K562 (cell line): Measurements from ENCODE around the gene TRIM45. TPM values are rescaled to one million over a fixed set of nuclear protein-coding genes. Genes with fewer than 3 reads are reported as not detected.

Source experiments
- ARID2 ChIP-seq: fragments of 450-650 bp; IDR thresholded peaks from 2 replicates; pipeline ENCODE4 v1.6.1; 2017; ENCODE audit warnings: antibody characterized with exemption, mild to moderate bottlenecking
- ARID3B ChIP-seq: fragments of 250-450 bp; sonication (Bioruptor Pico); IDR thresholded peaks from 2 replicates; pipeline ENCODE4 v1.4.0; 2020; ENCODE audit warnings: borderline replicate concordance
- ATF4 ChIP-seq: fragments of 450-650 bp; formaldehyde crosslinking; IDR thresholded peaks from 2 replicates; pipeline ENCODE4 v1.4.0; 2022; ENCODE audit warnings: mild to moderate bottlenecking, moderate library complexity
- BCLAF1 ChIP-seq, 2 experiments: fragments of 450-650 bp in 1 of 2; IDR thresholded peaks; 2 replicates each; pipeline ENCODE4 v1.6.1; 2011 to 2017; ENCODE audit warnings: low read depth in 2 of 2, antibody characterized with exemption in 1 of 2, borderline replicate concordance in 1 of 2, low read length in 1 of 2, mild to moderate bottlenecking in 1 of 2, mixed read lengths in 1 of 2; ENCODE audit not compliant: control insufficient read depth in 1 of 2
- CBX5 ChIP-seq: IDR thresholded peaks from 2 replicates; pipeline ENCODE4 v1.6.1; 2014; ENCODE audit warnings: low read depth, borderline replicate concordance
- CC2D1A ChIP-seq: fragments of 450-650 bp; IDR thresholded peaks from 2 replicates; pipeline ENCODE4 v1.6.1; 2017; ENCODE audit warnings: mild to moderate bottlenecking
- CTCF ChIP-seq, 3 experiments: IDR thresholded peaks in 2 of 3; conservative IDR thresholded peaks in 1 of 3; 2 replicates each; pipeline ENCODE4 v1.5.1; 2011 to 2012; ENCODE audit warnings: low read length in 3 of 3, mild to moderate bottlenecking in 3 of 3, control low read depth in 2 of 3, improper control_type of control experiment in 1 of 3, inconsistent platforms in 1 of 3, low read depth in 1 of 3, mixed read lengths in 1 of 3, moderate library complexity in 1 of 3; ENCODE audit not compliant: insufficient read depth in 2 of 3
- GTF2E2 ChIP-seq: fragments of 200-800 bp; sonication (Bioruptor generic); IDR thresholded peaks from 2 replicates; pipeline ENCODE4 v1.6.1; 2016; ENCODE audit warnings: missing genetic modification characterization, missing compliant biosample characterization
- LARP7 ChIP-seq: fragments of 450-650 bp; IDR thresholded peaks from 2 replicates; pipeline ENCODE4 v1.6.1; 2016
- POLR3G ChIP-seq: IDR thresholded peaks from 2 replicates; pipeline ENCODE4 v1.6.1; 2011; ENCODE audit not compliant: insufficient read length, insufficient replicate concordance; ENCODE audit errors: extremely low read depth
- SMARCA4 ChIP-seq: fragments of 450-650 bp; IDR thresholded peaks from 2 replicates; pipeline ENCODE4 v1.6.1; 2016
- SMC3 ChIP-seq: conservative IDR thresholded peaks from 2 replicates; pipeline ENCODE4 v1.6.1; 2011; ENCODE audit warnings: low read depth, low read length, improper control_type of control experiment; ENCODE audit not compliant: insufficient read depth
- TCF7L2 ChIP-seq: fragments of 150-350 bp; IDR thresholded peaks from 2 replicates; pipeline ENCODE4 v1.6.1; 2016; ENCODE audit warnings: low read depth, mild to moderate bottlenecking, low read length, moderate library complexity
- ZBED1 ChIP-seq: IDR thresholded peaks from 2 replicates; pipeline ENCODE4 v1.6.1; 2014
- ZBTB17 ChIP-seq: fragments of 450-650 bp; formaldehyde crosslinking; IDR thresholded peaks from 2 replicates; pipeline ENCODE4 v1.4.0; 2020; ENCODE audit warnings: mild to moderate bottlenecking
- ZNF384 ChIP-seq: IDR thresholded peaks from 2 replicates; pipeline ENCODE4 v1.6.1; 2012; ENCODE audit warnings: low read depth, low read length, improper control_type of control experiment
- polyA plus RNA-seq, 8 experiments: library from polyadenylated mRNA; depleted of rRNA in 4 of 8; stranded (reverse) in 5 of 8; unstranded in 3 of 8; fragments of >200 nt; fragmentation: Nextera tagmentation in 2 of 8; fragmentation: Illumina TruSeq in 1 of 8; extraction: Ambion mirVana in 2 of 8; extraction: Trizol in 1 of 8; gene quantifications; 2 replicates each; pipeline versions ENCODE4 v1.2.1 to v1.2.3, GENCODE V29; 2011 to 2014; ENCODE audit warnings: inconsistent platforms in 1 of 8, missing spikeins in 1 of 8
- total RNA-seq, 7 experiments: library from RNA; depleted of rRNA in 6 of 7; stranded (reverse); fragments of >200 nt in 6 of 7; fragmentation: Illumina TruSeq in 2 of 7; extraction: Trizol in 2 of 7; gene quantifications; 2 replicates each; pipeline versions ENCODE4 v1.2.1 to v1.2.3, GENCODE V29; 2011 to 2021; ENCODE audit warnings: low replicate concordance in 1 of 7

Gene TRIM45
- total and polyA plus RNA-seq, 9 of the 15 experiments (the other 6 are each of a cell fraction or from before 2014, with no cell fraction given), result 1.9 to 6.2 (median 3.6) TPM

- no peak for TF ChIP-seq BCLAF1 (IDR thresholded peaks at IDR 0.05; ENCODE audit: borderline replicate concordance in 1 of 2, control insufficient read depth in 1 of 2, low read depth in 2 of 2, low read length in 1 of 2)
- TF ChIP-seq POLR3G, result no peak
- TF ChIP-seq ZNF384, result 0 out of 2 replicates have a peak, but pooled peaks have one; percentile 13
- no peak for TF ChIP-seq LARP7
- peak; percentile 41; the same call in 1 of the 2 replicates for TF ChIP-seq CC2D1A
- no peak for TF ChIP-seq ZBED1
- no peak for TF ChIP-seq SMARCA4
- TF ChIP-seq GTF2E2 (tag), result no peak
- peak; percentile 79 to 90 (median 88) for TF ChIP-seq CTCF (IDR thresholded peaks at IDR 0.05 in 2 of 3, conservative IDR thresholded peaks at IDR 0.05 in 1 of 3; ENCODE audit: insufficient read depth in 2 of 3, low read depth in 1 of 3, low read length in 3 of 3)
- peak; percentile 89 for TF ChIP-seq SMC3
- no peak for TF ChIP-seq ATF4 (CRISPR knock-in tag)
- TF ChIP-seq CBX5, result no peak
- TF ChIP-seq ZBTB17 (CRISPR knock-in tag), result no peak
- TF ChIP-seq TCF7L2, result no peak
- peak; percentile 91 for TF ChIP-seq ARID2
- no peak for TF ChIP-seq ARID3B (CRISPR knock-in tag)
Observed at GRCh38 chr1:117067533-117068370, 53.8 kb downstream of the TRIM45 start (continued).
